GM12878 (cell line): Measurements from ENCODE around the gene GBGT1.

Experiments
- CEBPB ChIP-seq, 2 experiments: fragments of 150-350 bp in 1 of 2; IDR thresholded peaks; 2 replicates each; pipeline ENCODE4 v1.6.1; 2012 to 2014; ENCODE audit warnings: low read depth in 2 of 2, low read length in 2 of 2, borderline replicate concordance in 1 of 2, inconsistent platforms in 1 of 2
- CREB1 ChIP-seq: IDR thresholded peaks from 2 replicates; pipeline ENCODE4 v1.6.1; 2012; ENCODE audit warnings: low read depth, mild to moderate bottlenecking, inconsistent platforms
- GABPA ChIP-seq: IDR thresholded peaks from 2 replicates; pipeline ENCODE4 v1.6.1; 2014; ENCODE audit warnings: antibody characterized with exemption, low read depth, mild to moderate bottlenecking, inconsistent platforms
- KDM1A ChIP-seq: fragments of 200-600 bp; sonication (generic); IDR thresholded peaks from 2 replicates; pipeline ENCODE4 v1.6.1; 2016; ENCODE audit warnings: borderline replicate concordance
- MYC ChIP-seq: IDR thresholded peaks from 2 replicates; pipeline ENCODE4 v1.6.1; 2011; ENCODE audit warnings: mild to moderate bottlenecking, low read length, moderate library complexity, inconsistent platforms; ENCODE audit not compliant: insufficient read depth, insufficient replicate concordance, insufficient read length, severe bottlenecking
- POLR2A ChIP-seq: IDR thresholded peaks from 2 replicates; pipeline ENCODE4 v1.6.1; 2011; ENCODE audit warnings: low read depth, mild to moderate bottlenecking, low read length
- POLR2AphosphoS2 ChIP-seq: IDR thresholded peaks from 2 replicates; pipeline ENCODE4 v1.6.1; 2011; ENCODE audit warnings: low read depth, mild to moderate bottlenecking, low read length, improper control_type of control experiment, moderate library complexity
- POLR2AphosphoS5 ChIP-seq: IDR thresholded peaks from 2 replicates; pipeline ENCODE4 v1.6.1; 2011; ENCODE audit warnings: mild to moderate bottlenecking, low read length, inconsistent platforms
- SIX5 ChIP-seq: IDR thresholded peaks from 2 replicates; pipeline ENCODE4 v1.6.1; 2011; ENCODE audit warnings: mild to moderate bottlenecking, low read depth, low read length, moderate library complexity; ENCODE audit not compliant: severe bottlenecking
- SMARCA5 ChIP-seq: fragments of 450-650 bp; IDR thresholded peaks from 2 replicates; pipeline ENCODE4 v1.6.1; 2017; ENCODE audit warnings: mild to moderate bottlenecking
- TF ChIP-seq, protein P1 (sequence below), 3 experiments: IDR thresholded peaks in 2 of 3; conservative IDR thresholded peaks in 1 of 3; 2 replicates each; pipeline ENCODE4 v1.5.1; 2011; ENCODE audit warnings: low read depth in 3 of 3, low read length in 3 of 3, mild to moderate bottlenecking in 3 of 3, control low read depth in 2 of 3, moderate library complexity in 2 of 3, inconsistent platforms in 1 of 3, mixed read lengths in 1 of 3; ENCODE audit not compliant: control insufficient read depth in 2 of 3, insufficient read depth in 1 of 3; ENCODE audit errors: extremely low read depth in 1 of 3
- TF ChIP-seq, protein P2 (sequence below): fragments of 450-650 bp; IDR thresholded peaks from 2 replicates; pipeline ENCODE4 v1.6.1; 2018; ENCODE audit warnings: mild to moderate bottlenecking, low read depth, moderate library complexity; ENCODE audit not compliant: partially characterized antibody
- TF ChIP-seq, protein P3 (sequence below): IDR thresholded peaks from 2 replicates; pipeline ENCODE4 v1.6.1; 2011; ENCODE audit warnings: borderline replicate concordance, low read depth, mild to moderate bottlenecking, moderate library complexity, mixed read lengths, low read length; ENCODE audit not compliant: insufficient read depth; ENCODE audit errors: extremely low read length

DNA sequence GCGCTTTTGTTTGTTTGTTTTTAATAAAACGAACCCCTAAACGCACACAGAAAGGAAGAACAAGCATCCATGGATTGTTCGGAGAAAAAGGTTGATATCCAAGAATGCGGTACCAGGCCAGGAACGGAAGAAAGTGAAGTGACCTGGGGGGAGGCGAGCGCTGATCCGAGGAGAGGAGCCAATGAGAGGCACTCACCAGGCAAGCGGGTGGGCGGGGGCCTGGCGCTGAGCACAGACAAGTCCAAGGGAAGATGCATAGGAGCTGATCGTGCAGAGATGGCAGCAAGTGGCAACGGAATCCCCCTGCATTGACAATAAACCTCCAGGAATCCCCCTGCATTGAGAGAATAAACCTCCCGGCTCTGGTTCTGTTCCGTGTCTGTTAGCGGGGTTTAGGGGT, 36.9 kb upstream of the GBGT1 start:
- no peak for TF ChIP-seq POLR2AphosphoS2
- TF ChIP-seq, protein P1, sequence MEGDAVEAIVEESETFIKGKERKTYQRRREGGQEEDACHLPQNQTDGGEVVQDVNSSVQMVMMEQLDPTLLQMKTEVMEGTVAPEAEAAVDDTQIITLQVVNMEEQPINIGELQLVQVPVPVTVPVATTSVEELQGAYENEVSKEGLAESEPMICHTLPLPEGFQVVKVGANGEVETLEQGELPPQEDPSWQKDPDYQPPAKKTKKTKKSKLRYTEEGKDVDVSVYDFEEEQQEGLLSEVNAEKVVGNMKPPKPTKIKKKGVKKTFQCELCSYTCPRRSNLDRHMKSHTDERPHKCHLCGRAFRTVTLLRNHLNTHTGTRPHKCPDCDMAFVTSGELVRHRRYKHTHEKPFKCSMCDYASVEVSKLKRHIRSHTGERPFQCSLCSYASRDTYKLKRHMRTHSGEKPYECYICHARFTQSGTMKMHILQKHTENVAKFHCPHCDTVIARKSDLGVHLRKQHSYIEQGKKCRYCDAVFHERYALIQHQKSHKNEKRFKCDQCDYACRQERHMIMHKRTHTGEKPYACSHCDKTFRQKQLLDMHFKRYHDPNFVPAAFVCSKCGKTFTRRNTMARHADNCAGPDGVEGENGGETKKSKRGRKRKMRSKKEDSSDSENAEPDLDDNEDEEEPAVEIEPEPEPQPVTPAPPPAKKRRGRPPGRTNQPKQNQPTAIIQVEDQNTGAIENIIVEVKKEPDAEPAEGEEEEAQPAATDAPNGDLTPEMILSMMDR (IDR thresholded peaks at IDR 0.05 in 2 of 3, conservative IDR thresholded peaks at IDR 0.05 in 1 of 3; ENCODE audit: control insufficient read depth in 2 of 3, extremely low read depth in 1 of 3, insufficient read depth in 1 of 3, low read depth in 3 of 3, low read length in 3 of 3), result no peak
- TF ChIP-seq GABPA, result no peak
- TF ChIP-seq, protein P2, sequence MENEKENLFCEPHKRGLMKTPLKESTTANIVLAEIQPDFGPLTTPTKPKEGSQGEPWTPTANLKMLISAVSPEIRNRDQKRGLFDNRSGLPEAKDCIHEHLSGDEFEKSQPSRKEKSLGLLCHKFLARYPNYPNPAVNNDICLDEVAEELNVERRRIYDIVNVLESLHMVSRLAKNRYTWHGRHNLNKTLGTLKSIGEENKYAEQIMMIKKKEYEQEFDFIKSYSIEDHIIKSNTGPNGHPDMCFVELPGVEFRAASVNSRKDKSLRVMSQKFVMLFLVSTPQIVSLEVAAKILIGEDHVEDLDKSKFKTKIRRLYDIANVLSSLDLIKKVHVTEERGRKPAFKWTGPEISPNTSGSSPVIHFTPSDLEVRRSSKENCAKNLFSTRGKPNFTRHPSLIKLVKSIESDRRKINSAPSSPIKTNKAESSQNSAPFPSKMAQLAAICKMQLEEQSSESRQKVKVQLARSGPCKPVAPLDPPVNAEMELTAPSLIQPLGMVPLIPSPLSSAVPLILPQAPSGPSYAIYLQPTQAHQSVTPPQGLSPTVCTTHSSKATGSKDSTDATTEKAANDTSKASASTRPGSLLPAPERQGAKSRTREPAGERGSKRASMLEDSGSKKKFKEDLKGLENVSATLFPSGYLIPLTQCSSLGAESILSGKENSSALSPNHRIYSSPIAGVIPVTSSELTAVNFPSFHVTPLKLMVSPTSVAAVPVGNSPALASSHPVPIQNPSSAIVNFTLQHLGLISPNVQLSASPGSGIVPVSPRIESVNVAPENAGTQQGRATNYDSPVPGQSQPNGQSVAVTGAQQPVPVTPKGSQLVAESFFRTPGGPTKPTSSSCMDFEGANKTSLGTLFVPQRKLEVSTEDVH, result no peak
- no peak for TF ChIP-seq POLR2A
- TF ChIP-seq POLR2AphosphoS5, result no peak
- TF ChIP-seq CEBPB (IDR thresholded peaks at IDR 0.05; ENCODE audit: borderline replicate concordance in 1 of 2, low read depth in 2 of 2, low read length in 2 of 2), result no peak
- no peak for TF ChIP-seq CREB1
- TF ChIP-seq, protein P3, sequence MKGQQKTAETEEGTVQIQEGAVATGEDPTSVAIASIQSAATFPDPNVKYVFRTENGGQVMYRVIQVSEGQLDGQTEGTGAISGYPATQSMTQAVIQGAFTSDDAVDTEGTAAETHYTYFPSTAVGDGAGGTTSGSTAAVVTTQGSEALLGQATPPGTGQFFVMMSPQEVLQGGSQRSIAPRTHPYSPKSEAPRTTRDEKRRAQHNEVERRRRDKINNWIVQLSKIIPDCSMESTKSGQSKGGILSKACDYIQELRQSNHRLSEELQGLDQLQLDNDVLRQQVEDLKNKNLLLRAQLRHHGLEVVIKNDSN, result no peak
- TF ChIP-seq SMARCA5, result no peak
- no peak for TF ChIP-seq MYC
- TF ChIP-seq SIX5, result no peak
- TF ChIP-seq KDM1A, result no peak
